NOMO-1 treated with dmso at 0.1 percent for 144 hours (cell line): ENCODE data around the gene ADPRH.
"Not testable (repeated sequence)": the region's sequence is repeated elsewhere in the genome, so short reads cannot be mapped to it uniquely, and the experiment has no call there.

Experiments used
- DNase-seq: peaks from one replicate; lab custom pipeline; 2025; ENCODE audit not compliant: unreplicated experiment; lab: John Stamatoyannopoulos, UW

Gene ADPRH

DNA sequence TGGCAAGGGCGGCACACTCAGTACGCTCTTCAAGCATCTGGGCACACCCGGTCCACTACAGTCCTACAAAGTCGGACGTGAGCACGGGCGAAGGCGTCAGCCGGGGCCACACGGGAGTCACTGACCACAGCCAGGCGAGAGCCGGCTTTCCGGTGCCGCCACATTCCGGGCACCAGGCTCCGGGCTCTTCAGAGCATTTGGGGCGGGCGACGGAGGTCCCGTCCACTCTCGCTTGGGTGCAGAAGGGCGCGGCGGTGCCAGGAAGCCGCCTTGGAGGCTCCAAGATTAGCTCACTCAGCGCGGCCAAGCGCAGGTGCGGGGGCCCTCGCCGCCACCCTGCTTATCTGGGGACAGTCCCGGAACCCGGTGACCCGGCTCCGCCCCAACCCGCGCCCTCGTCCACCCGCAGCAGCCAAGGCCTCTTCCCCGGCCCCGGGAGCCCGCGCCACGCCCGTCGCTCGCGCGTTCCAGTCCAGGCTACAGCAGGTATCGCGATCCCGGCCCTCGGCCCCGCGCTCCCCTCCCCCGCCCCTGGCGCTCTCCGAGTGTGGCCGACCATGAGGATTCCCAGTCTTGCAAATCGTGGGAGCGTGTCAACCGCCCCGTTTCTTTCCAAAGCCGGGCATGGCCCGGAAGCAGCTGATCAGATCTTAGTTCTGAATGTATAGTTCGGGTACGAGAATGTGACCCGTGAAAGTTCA lies at the start of gene ADPRH:
ADPRH (plus strand) TSS at position 127 of the 701 bp plus-strand sequence. CDS start 2,678 bp downstream, outside the sequence.
- DNase-seq = peak; percentile 34

- no peak for DNase-seq
Measured at GRCh38 chr3:119529883-119530282, 49.4 kb upstream of the ADPRH start.

DNA sequence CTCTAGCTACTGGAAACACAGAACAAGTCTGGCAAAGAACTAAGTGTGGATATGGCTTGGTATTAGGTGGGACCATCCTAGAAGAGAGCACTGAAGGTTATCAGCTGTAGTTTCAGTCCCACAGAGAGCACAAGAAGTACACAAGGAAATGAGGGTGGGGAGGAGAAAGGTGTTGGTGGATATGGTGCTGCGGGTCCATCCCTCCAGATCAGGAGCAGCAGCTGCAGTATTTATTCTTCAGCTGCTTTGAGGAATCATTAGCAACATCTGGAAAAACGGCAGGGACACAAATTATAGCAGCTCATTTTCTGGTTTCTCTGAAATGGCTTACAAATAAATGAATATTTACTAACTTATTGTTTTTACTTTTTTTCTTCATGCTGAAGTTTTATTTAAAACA lies 48.8 kb upstream of the ADPRH start:
- DNase-seq = no peak

DNA sequence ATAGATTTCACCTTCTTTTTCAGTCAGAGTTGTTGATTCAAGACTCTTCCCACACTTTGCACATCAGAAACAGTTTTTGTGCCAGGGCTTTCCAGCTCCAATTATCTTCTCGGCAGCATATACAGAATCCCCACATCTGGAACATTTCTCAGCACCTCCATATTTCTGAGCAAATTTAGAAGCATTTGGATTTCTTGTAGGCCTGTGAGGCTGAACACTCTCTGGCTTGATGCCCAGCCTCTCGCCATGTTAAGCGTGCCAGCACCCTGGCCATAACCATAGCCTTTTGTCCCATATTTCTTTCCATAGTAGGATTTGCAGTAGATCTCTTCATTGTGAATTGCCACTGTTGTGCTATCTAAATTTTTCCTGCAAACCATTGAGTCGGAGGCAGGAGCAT lies 48.1 kb upstream of the ADPRH start:
- no peak for DNase-seq

GRCh38 chr3:119534296-119534695 lies 45.0 kb upstream of the ADPRH start:
- DNase-seq = no peak

GRCh38 chr3:119536757-119537156 lies 42.5 kb upstream of the ADPRH start:
- DNase-seq = no peak

DNA sequence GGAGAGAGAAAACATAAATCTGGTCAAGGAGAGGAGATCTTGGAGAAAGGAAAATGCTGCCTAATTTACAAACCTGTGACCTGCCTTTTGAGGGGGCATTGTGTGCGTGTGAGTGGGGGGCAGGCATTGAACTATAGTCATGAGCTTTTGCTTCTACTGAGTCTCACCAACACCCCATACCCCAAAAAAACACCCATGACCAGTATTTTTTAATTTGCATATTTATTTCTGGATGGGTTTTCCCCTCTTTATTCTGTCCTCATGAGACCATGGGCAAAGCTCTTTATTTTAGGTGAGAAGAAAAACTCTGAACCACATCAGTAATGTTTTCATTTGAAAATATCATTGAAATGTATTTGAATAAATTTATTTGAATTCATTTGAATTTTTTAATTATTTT lies 40.5 kb upstream of the ADPRH start:
- no peak for DNase-seq

GRCh38 chr3:119541547-119541946 lies 37.7 kb upstream of the ADPRH start:
- no peak for DNase-seq

GRCh38 chr3:119542168-119542767 lies 37.0 kb upstream of the ADPRH start:
- DNase-seq = no peak

DNA sequence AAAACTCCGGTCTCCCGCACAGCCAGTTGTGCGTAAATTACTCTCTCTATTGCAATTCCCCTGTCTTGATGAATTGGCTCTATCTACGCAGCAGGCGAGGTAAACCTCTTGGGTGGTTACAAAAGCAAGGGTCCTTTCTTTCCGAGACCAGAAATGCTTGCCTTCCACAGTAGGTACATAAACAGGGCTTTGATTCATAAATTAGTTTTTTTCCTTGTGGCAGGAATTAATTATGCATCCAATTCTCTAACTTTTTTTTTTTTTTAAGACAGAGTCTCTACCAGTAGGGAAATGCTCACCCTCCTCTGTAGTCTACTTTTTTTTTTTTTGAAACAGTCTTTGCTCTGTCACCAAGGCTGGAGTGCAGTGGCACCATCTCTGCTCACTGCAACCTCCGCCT lies 36.1 kb upstream of the ADPRH start:
- DNase-seq = no peak

- DNase-seq = no peak
Measured at GRCh38 chr3:119547227-119547626, 32.1 kb upstream of the ADPRH start.

GRCh38 chr3:119548341-119548740 lies 31.0 kb upstream of the ADPRH start:
- DNase-seq = no peak

- no peak for DNase-seq
Measured at GRCh38 chr3:119550192-119550910, 28.9 kb upstream of the ADPRH start.

GRCh38 chr3:119551598-119551997 lies 27.7 kb upstream of the ADPRH start:
- no peak for DNase-seq

GRCh38 chr3:119552928-119553327 lies 26.4 kb upstream of the ADPRH start:
- not testable (repeated sequence) for DNase-seq

GRCh38 chr3:119553823-119554415 lies 25.4 kb upstream of the ADPRH start:
- DNase-seq = no peak

- DNase-seq = no peak
Measured at GRCh38 chr3:119555309-119555735, 24.0 kb upstream of the ADPRH start.

GRCh38 chr3:119555929-119556328 lies 23.4 kb upstream of the ADPRH start:
- DNase-seq = no peak

- DNase-seq = no peak
Measured at GRCh38 chr3:119557192-119557876, 22.0 kb upstream of the ADPRH start.

DNA sequence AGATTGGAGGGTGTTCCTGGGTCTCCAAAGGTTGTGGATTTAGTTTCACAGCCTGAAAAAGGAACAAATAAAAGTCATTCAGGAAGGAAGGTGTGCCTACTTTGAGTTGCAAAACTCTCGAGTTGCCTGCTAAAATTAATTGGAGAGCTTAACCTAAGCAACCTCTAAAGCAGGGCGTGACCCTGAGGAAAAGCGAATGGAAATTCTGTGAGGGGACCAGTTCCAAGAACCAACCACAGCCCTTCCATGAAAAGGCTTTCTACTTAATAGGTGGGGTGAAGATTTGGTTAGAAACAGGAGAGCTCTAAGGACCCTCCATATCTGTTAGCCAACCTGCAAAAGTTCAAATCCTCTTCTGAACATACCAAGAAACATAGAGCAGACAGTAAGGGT lies 21.4 kb upstream of the ADPRH start:
- no peak for DNase-seq

DNA sequence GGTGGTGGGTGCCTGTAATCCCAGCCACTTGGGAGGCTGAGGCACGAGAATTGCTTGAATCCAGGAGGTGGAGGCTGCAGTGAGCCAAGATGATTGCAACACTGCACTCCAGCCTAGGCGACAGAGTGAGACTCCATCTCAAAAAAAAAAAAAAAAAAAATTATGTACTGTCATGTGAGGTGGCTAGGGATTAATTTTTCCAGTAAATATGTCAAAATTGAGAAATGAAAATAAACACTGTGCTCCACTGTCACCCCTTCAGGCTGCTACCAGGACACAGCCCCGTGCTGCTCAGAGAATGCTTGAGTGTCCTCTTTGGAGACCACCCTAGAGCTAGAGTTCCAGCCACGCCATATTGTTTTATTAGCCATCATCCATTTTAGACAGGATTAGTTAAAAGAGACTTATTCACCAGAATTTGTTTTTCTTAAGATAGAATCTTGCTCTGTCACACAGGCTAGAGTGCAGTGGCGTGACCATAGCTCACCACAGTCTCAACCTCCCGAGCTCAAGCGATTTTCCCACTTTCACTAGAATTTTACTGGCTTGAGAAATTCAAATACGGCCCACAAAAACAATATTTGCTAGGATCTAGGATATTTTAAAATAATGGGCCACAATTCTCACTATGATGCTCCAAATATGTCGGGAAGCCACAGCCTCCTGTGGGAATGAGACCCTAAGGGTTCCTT lies 20.5 kb upstream of the ADPRH start:
- no peak for DNase-seq
